GM12892 (cell line): Measurements from ENCODE around the gene SIAH3.

Source experiments
- POLR2A ChIP-seq: IDR thresholded peaks from 2 replicates; pipeline ENCODE4 v1.6.1; 2011; ENCODE audit warnings: low read depth, low read length, control low read depth
- POLR2AphosphoS5 ChIP-seq: IDR thresholded peaks from 2 replicates; pipeline ENCODE4 v1.6.1; 2011; ENCODE audit warnings: low read depth, low read length, control low read depth
- TAF1 ChIP-seq: IDR thresholded peaks from 2 replicates; pipeline ENCODE4 v1.6.1; 2011; ENCODE audit warnings: low read depth, mild to moderate bottlenecking, control low read depth, low read length, borderline replicate concordance

GRCh38 chr13:45823583-45823982 is 28.0 kb downstream of the SIAH3 start:
- TF ChIP-seq POLR2A, result no peak
- no peak for TF ChIP-seq POLR2AphosphoS5
- no peak for TF ChIP-seq TAF1
